GM12891 (cell line): ENCODE data around the gene ARHGEF16.
A peak's percentile ranks its signal among the peaks of the same experiment; 100 is the strongest.

ENCODE experiments used
- DNase-seq: peaks from one replicate; pipeline ENCODE4 v3.0.0; 2011; ENCODE audit warnings: low spot score; ENCODE audit not compliant: insufficient read length
- FAIRE-seq: peaks from 2 replicates; lab custom pipeline; 2011; peaks lifted over from hg19 to GRCh38; lab: Jason Lieb, UNC
- PAX5 ChIP-seq: IDR thresholded peaks from 2 replicates; pipeline ENCODE4 v1.6.1; 2011; ENCODE audit warnings: low read length, moderate library complexity, mild to moderate bottlenecking; ENCODE audit not compliant: insufficient read depth, severe bottlenecking
- POLR2A ChIP-seq: IDR thresholded peaks from 2 replicates; pipeline ENCODE4 v1.6.1; 2011; ENCODE audit warnings: low read depth, low read length, control low read depth
- POLR2AphosphoS5 ChIP-seq: IDR thresholded peaks from 2 replicates; pipeline ENCODE4 v1.6.1; 2011; ENCODE audit warnings: low read depth, low read length, control low read depth
- POU2F2 ChIP-seq: IDR thresholded peaks from 2 replicates; pipeline ENCODE4 v1.6.1; 2011; ENCODE audit warnings: low read depth, mild to moderate bottlenecking, control low read depth, low read length, moderate library complexity
- SPI1 ChIP-seq: IDR thresholded peaks from 2 replicates; pipeline ENCODE4 v1.6.1; 2011; ENCODE audit warnings: low read depth, low read length, control low read depth
- TAF1 ChIP-seq: IDR thresholded peaks from 2 replicates; pipeline ENCODE4 v1.6.1; 2011; ENCODE audit warnings: low read depth, low read length, control low read depth

ARHGEF16 gene

DNA sequence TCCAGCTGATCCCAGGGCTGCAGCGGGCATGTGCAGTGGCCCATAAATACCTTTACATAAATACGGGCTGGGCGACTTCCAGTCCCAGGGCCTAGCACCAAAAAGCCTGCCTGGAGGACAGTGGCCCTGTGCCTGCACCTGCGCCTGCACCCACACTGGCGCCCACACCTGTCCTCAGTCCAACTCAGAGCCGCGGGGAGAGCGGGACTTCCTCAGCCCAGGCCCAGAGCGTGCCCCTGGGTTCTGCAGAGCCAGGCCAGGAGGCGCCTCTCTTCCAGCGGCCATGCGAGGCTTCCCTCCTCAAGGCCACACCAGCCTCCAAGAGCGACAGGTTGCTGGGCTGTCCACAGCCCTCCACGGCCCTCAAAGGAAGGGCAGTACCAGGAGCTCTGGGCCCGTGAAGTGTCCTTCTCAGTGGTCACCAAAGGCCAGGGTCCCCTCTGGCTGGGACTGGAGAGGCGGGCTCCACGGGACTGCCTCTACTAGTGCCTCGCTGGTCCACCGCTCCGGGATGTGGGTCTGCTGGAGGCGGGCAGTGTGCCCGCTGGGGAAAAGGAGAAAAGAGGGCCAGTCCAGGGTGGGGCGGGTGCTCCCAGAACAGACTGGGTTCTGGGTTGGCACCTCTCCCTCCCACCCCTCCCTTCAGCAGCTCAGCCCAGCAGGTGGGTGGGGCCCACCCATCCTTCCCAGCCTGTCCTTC is 35.7 kb downstream of the ARHGEF16 start:
- no peak for DNase-seq
- FAIRE-seq = no peak
- TF ChIP-seq POLR2AphosphoS5 = no peak
- TF ChIP-seq PAX5 = no peak
- TF ChIP-seq POLR2A = no peak
- no peak for TF ChIP-seq SPI1
- TF ChIP-seq TAF1 = no peak
- no peak for TF ChIP-seq POU2F2

GRCh38 chr1:3491291-3492246 is 37.1 kb downstream of the ARHGEF16 start:
- TF ChIP-seq POU2F2 (no peak), POLR2A (no peak), SPI1 (no peak), POLR2AphosphoS5 (no peak), TAF1 (no peak), PAX5 (no peak)
- peak; percentile 93 for FAIRE-seq
- peak; percentile 97 for DNase-seq

GRCh38 chr1:3492545-3493246 is 38.2 kb downstream of the ARHGEF16 start:
- no peak for FAIRE-seq
- TF ChIP-seq POLR2AphosphoS5 = no peak
- no peak for TF ChIP-seq POLR2A
- no peak for TF ChIP-seq POU2F2
- no peak for TF ChIP-seq PAX5
- TF ChIP-seq TAF1 = no peak
- DNase-seq = no peak

GRCh38 chr1:3494321-3495308 is 40.1 kb downstream of the ARHGEF16 start:
- FAIRE-seq (no peak), DNase-seq (no peak)
- no peak for TF ChIP-seq POLR2AphosphoS5
- TF ChIP-seq SPI1 = no peak
- TF ChIP-seq POLR2A = no peak
- TF ChIP-seq POU2F2 = no peak
- TF ChIP-seq TAF1 = no peak
- no peak for TF ChIP-seq PAX5

DNA sequence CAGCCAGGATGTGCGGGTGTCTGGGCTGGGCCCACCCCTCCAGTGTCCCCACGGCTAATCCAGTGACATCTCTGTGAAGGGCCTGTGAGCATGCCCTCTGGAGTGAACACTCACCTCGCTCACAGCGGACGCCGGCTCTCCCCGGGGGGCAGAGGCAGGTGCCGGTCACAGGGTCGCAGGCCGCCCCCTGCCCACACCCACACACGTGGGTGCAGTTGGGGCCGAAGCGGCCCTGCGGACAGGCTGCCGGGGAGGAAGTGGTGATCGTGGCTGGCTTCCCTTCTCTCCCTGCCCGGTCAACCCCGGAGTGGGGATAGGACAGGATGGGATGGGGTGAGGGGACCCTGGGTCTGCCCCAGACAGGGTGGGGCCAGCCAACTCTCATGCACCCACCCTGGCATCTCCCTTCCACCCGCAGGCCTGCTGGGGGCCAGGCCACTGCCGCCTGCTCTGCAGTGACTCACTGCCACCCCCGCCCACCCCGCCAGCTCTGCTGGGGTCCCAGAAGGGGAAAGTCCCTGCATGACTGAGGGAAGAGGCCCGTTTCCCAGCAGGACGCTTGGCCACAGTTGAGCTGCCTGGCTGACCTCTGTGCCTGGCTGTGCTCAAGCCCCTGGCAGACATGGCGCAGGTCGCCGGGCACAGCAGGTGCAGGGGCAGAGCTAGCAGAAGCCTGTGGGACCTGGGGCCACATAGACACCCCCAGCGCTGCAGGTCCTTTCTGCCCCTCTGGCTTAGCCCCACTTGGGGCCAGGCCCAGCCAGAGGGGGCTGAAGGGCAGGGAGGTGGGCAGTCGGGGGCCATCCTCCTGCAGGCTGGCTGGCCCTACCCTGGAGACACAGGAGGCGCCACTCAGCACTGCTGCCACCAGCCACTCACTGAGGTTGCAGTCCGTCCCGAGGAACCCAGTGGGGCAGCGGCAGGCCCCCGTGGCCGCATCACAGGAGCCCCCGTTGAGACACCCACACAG is 41.6 kb downstream of the ARHGEF16 start:
- TF ChIP-seq POLR2A (no peak), TAF1 (no peak), SPI1 (no peak), POU2F2 (no peak), PAX5 (no peak), POLR2AphosphoS5 (no peak)
- DNase-seq = no peak
- no peak for FAIRE-seq

- DNase-seq = no peak
- no peak for FAIRE-seq
- TF ChIP-seq PAX5 (no peak), SPI1 (no peak), POU2F2 (no peak), POLR2A (no peak), POLR2AphosphoS5 (no peak), TAF1 (no peak)
Measured at GRCh38 chr1:3496916-3497315, 42.5 kb downstream of the ARHGEF16 start.

- TF ChIP-seq POU2F2 (no peak), PAX5 (no peak), SPI1 (no peak), POLR2AphosphoS5 (no peak), POLR2A (no peak), TAF1 (no peak)
- DNase-seq (no peak), FAIRE-seq (no peak)
Measured at GRCh38 chr1:3497521-3497920, 43.1 kb downstream of the ARHGEF16 start.
